ENCODE data around the gene SPSB1. TPM values are rescaled to one million over a fixed set of nuclear protein-coding genes. Genes with fewer than 3 reads are reported as not detected.

SPSB1 gene
- total and polyA plus RNA-seq, 2 of the 4 experiments (the other 2 are of a cell fraction): 16.7 to 19.8 TPM

DNA sequence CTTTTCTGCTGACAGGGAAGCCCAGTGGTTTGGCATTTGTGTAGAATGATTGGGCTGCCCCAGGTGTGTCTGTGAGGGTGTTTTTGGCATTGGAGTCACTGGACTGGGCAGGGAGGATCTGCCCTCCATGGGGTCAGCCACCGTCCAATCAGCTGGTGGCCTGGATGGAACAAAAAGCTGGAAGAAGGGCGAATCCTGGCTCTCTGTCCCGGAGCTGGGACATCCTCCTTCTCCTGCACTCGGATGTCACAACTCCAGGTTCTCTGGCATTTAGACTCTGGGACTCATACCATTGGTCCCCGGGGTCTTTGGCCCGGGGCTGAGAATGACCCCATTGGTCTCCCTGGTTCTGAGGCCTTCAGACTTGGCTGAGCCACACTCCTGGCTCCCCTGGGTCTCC, 11.2 kb downstream of the SPSB1 start:
- CTCF ChIA-PET: no interaction called here

More for the DNA sequence above, 11.2 kb downstream of the SPSB1 start:
- H3K9me1 ChIP-seq (ENCODE audit: insufficient read depth, low read length): peaks cover 56% of the 10 kb centered on the region
- no peak overlapping the region for H3K56ac ChIP-seq (ENCODE audit: extremely low read depth, insufficient read depth, low read length)
- H4K20me1 ChIP-seq (ENCODE audit: insufficient read depth, low read length): peaks cover 89% of the 10 kb centered on the region
- no peak for DNase-seq
- 97% methylated on average over 6 of the region's 6 CpGs; no CpG with 5 or more reads in 1 of the 2 experiments for WGBS, 2 experiments (ENCODE audit: extremely low coverage in 2 of 2, insufficient read length in 1 of 2)
- dilution Hi-C loops (cut with HindIII; ENCODE audit: low sequenced_read_pairs, unreplicated experiment): no loop called here
- TF ChIP-seq, protein P1, sequence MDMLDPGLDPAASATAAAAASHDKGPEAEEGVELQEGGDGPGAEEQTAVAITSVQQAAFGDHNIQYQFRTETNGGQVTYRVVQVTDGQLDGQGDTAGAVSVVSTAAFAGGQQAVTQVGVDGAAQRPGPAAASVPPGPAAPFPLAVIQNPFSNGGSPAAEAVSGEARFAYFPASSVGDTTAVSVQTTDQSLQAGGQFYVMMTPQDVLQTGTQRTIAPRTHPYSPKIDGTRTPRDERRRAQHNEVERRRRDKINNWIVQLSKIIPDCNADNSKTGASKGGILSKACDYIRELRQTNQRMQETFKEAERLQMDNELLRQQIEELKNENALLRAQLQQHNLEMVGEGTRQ (IDR thresholded peaks at IDR 0.05; ENCODE audit: low read depth, low read length): no peak
- no peak for TF ChIP-seq RAD21 (IDR thresholded peaks at IDR 0.05; ENCODE audit: low read length)
- no peak for TF ChIP-seq MAZ (IDR thresholded peaks at IDR 0.05; ENCODE audit: borderline replicate concordance, low read depth, low read length)
- no peak for TF ChIP-seq NFE2L2 (IDR thresholded peaks at IDR 0.05; ENCODE audit: low read depth, low read length)
- no peak for TF ChIP-seq CHD1 (IDR thresholded peaks at IDR 0.05; ENCODE audit: low read depth, low read length)
- TF ChIP-seq RFX5 (IDR thresholded peaks at IDR 0.05; ENCODE audit: low read depth, low read length): no peak
- TF ChIP-seq MAFK (IDR thresholded peaks at IDR 0.05; ENCODE audit: low read depth, low read length): no peak
- TF ChIP-seq, protein P2, sequence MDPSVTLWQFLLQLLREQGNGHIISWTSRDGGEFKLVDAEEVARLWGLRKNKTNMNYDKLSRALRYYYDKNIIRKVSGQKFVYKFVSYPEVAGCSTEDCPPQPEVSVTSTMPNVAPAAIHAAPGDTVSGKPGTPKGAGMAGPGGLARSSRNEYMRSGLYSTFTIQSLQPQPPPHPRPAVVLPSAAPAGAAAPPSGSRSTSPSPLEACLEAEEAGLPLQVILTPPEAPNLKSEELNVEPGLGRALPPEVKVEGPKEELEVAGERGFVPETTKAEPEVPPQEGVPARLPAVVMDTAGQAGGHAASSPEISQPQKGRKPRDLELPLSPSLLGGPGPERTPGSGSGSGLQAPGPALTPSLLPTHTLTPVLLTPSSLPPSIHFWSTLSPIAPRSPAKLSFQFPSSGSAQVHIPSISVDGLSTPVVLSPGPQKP (IDR thresholded peaks at IDR 0.05; ENCODE audit: borderline replicate concordance, low read depth, low read length): no peak
- peak overlapping the region; percentile 90 for H2BK120ac ChIP-seq (ENCODE audit: low read depth, low read length)
- H3K79me1 ChIP-seq (ENCODE audit: low read depth in 1 of 2, low read length in 2 of 2): peaks cover 48 to 97% of the 10 kb centered on the region in 2 experiments
- no peak overlapping the region for H3K4me2 ChIP-seq (ENCODE audit: low read depth, low read length)
- no peaks in the 10 kb centered on the region for H3K27me3 ChIP-seq (ENCODE audit: control insufficient read depth, insufficient read depth, low read length)
- no peaks in the 10 kb centered on the region for H3K9me3 ChIP-seq (ENCODE audit: control insufficient read depth, insufficient read depth, low read length)
- H4K8ac ChIP-seq (ENCODE audit: low read depth in 2 of 2, low read length in 2 of 2): peak overlapping the region in 1 of 2 experiments; percentile 15; a peak in 1 of 4 replicates
- H3K36me3 ChIP-seq (ENCODE audit: control insufficient read depth, insufficient read depth, low read length): peaks cover 4% of the 10 kb centered on the region; the same call in 1 of the 2 replicates
- H3K14ac ChIP-seq (replicated peaks; ENCODE audit: low read depth, low read length): peak overlapping the region; percentile 81; the same call in 1 of the 2 replicates
- no peak overlapping the region for H2AK9ac ChIP-seq (replicated peaks; ENCODE audit: low read depth, low read length, poor library complexity)
- no peak for ATAC-seq (ENCODE audit: low read depth)
- H3K4ac ChIP-seq (ENCODE audit: low read depth, low read length): peak overlapping the region; percentile 92
- peak overlapping the region; percentile 51; the same call in 1 of the 2 replicates for H3K23ac ChIP-seq (ENCODE audit: low read depth, low read length)
- BruUV-seq (replicated peaks): no TSS peak
- POLR2A ChIA-PET (ENCODE audit: unreplicated experiment): no interaction called here
- H4K91ac ChIP-seq (ENCODE audit: insufficient read depth, low read depth, low read length): peak overlapping the region; percentile 26; the same call in 1 of the 2 replicates
- no peak overlapping the region for H3K27ac ChIP-seq (ENCODE audit: insufficient read depth, low read length)
- H2BK20ac ChIP-seq (ENCODE audit: low read depth, low read length): peak overlapping the region; percentile 80; the same call in 1 of the 2 replicates
- H3K4me3 ChIP-seq (ENCODE audit: insufficient read depth, low read depth, low read length): no peak overlapping the region
- intact Hi-C loops (cut with micrococcal nuclease): no loop called here
- H3K9ac ChIP-seq (ENCODE audit: low read depth, low read length): no peak overlapping the region
- in situ Hi-C loops (cut with MboI; ENCODE audit: low sequenced_read_pairs): no loop called here
- peak overlapping the region; percentile 35; the same call in 1 of the 2 replicates for H3K18ac ChIP-seq (ENCODE audit: low read depth, low read length)
- H3K4me1 ChIP-seq (ENCODE audit: control insufficient read depth, insufficient read depth, low read length): peaks cover 28% of the 10 kb centered on the region
- no peak overlapping the region for H2AFZ ChIP-seq (replicated peaks; ENCODE audit: low read length, poor library complexity)
- H4K5ac ChIP-seq (ENCODE audit: low read depth, low read length): no peak overlapping the region
- no peak overlapping the region for H2BK5ac ChIP-seq (ENCODE audit: low read depth, low read length, poor library complexity, severe bottlenecking)
- peak overlapping the region; percentile 84 for H2AK5ac ChIP-seq (ENCODE audit: low read depth, low read length)
- peak overlapping the region; percentile 26; the same call in 1 of the 3 replicates for H2BK15ac ChIP-seq (ENCODE audit: low read depth, low read length)

Measured in IMR-90 (cell line).